Rectal smooth muscle tissue (tissue), 1 donor: ENCODE results near the gene NETO2.
"Not testable (repeated sequence)": the region's sequence is repeated elsewhere in the genome, so short reads cannot be mapped to it uniquely, and the experiment has no call there.

Experiments used
- H3K27ac ChIP-seq: one replicate; pipeline ENCODE4 v1.7.0; 2013; ENCODE audit warnings: low read depth, low read length, inconsistent platforms
- H3K27me3 ChIP-seq: one replicate; pipeline ENCODE4 v1.7.0; 2013; ENCODE audit warnings: low read length; ENCODE audit not compliant: control insufficient read depth, insufficient read depth
- H3K36me3 ChIP-seq: one replicate; pipeline ENCODE4 v1.7.0; 2013; ENCODE audit warnings: low read length; ENCODE audit not compliant: control insufficient read depth, insufficient read depth
- H3K4me1 ChIP-seq: one replicate; pipeline ENCODE4 v1.7.0; 2013; ENCODE audit warnings: low read length; ENCODE audit not compliant: control insufficient read depth, insufficient read depth
- H3K4me3 ChIP-seq: one replicate; pipeline ENCODE4 v1.7.0; 2013; ENCODE audit warnings: low read length
- H3K9ac ChIP-seq: one replicate; pipeline ENCODE4 v1.7.0; 2013; ENCODE audit warnings: low read length

Gene NETO2

GRCh38 chr16:47143677-47144558 is at the start of gene NETO2:
TSS of gene NETO2 (minus strand) at chr16:47143945. CDS start at chr16:47143612, 333 bp downstream.
- Histone ChIP-seq H3K9ac (no peak within 1 kb of the TSS), H3K4me1 (peaks cover 6% of the 10 kb centered on the region), H3K27ac (no peak within 1 kb of the TSS), H3K27me3 (peaks cover 8% of the 10 kb centered on the region), H3K36me3 (no peaks in the 10 kb centered on the region), H3K4me3 (peak within 1 kb of the TSS; percentile 61)

- Histone ChIP-seq H3K27me3 (no peaks in the 10 kb centered on the region), H3K36me3 (no peaks in the 10 kb centered on the region), H3K4me3 (no peak overlapping the region), H3K9ac (no peak overlapping the region), H3K4me1 (no peaks in the 10 kb centered on the region), H3K27ac (no peak overlapping the region)
These were observed 38.6 kb upstream of the NETO2 start for GRCh38 chr16:47182318-47182717.

- not testable (repeated sequence) for H3K4me1 ChIP-seq, H3K27me3 ChIP-seq, H3K4me3 ChIP-seq, H3K9ac ChIP-seq, H3K27ac ChIP-seq, H3K36me3 ChIP-seq
These were observed 37.3 kb upstream of the NETO2 start for GRCh38 chr16:47181066-47181465.

- Histone ChIP-seq H3K27ac (no peak overlapping the region), H3K4me3 (no peak overlapping the region), H3K27me3 (no peaks in the 10 kb centered on the region), H3K36me3 (no peaks in the 10 kb centered on the region), H3K9ac (no peak overlapping the region), H3K4me1 (no peaks in the 10 kb centered on the region)
These were observed 36.3 kb upstream of the NETO2 start for GRCh38 chr16:47180073-47180472.

- H3K4me3 ChIP-seq, result no peak overlapping the region
- no peak overlapping the region for H3K9ac ChIP-seq
- no peaks in the 10 kb centered on the region for H3K27me3 ChIP-seq
- no peaks in the 10 kb centered on the region for H3K36me3 ChIP-seq
- H3K4me1 ChIP-seq, result no peaks in the 10 kb centered on the region
- no peak overlapping the region for H3K27ac ChIP-seq
These were observed 31.4 kb upstream of the NETO2 start for GRCh38 chr16:47175152-47175551.

GRCh38 chr16:47162670-47163420 is 19.1 kb upstream of the NETO2 start:
- H3K27ac ChIP-seq, result no peak overlapping the region
- no peaks in the 10 kb centered on the region for H3K27me3 ChIP-seq
- no peak overlapping the region for H3K4me3 ChIP-seq
- H3K36me3 ChIP-seq, result no peaks in the 10 kb centered on the region
- H3K9ac ChIP-seq, result no peak overlapping the region
- H3K4me1 ChIP-seq, result no peaks in the 10 kb centered on the region

- H3K27ac ChIP-seq, result no peak overlapping the region
- no peak overlapping the region for H3K4me3 ChIP-seq
- H3K27me3 ChIP-seq, result no peaks in the 10 kb centered on the region
- H3K4me1 ChIP-seq, result no peaks in the 10 kb centered on the region
- no peak overlapping the region for H3K9ac ChIP-seq
- no peaks in the 10 kb centered on the region for H3K36me3 ChIP-seq
These were observed 17.7 kb upstream of the NETO2 start for GRCh38 chr16:47161464-47161863.

- Histone ChIP-seq H3K36me3 (no peaks in the 10 kb centered on the region), H3K9ac (no peak overlapping the region), H3K27me3 (no peaks in the 10 kb centered on the region), H3K4me3 (no peak overlapping the region), H3K27ac (no peak overlapping the region), H3K4me1 (no peaks in the 10 kb centered on the region)
These were observed 16.7 kb upstream of the NETO2 start for GRCh38 chr16:47160422-47160821.

- Histone ChIP-seq H3K4me1 (no peaks in the 10 kb centered on the region), H3K27ac (no peak overlapping the region), H3K36me3 (no peaks in the 10 kb centered on the region), H3K27me3 (no peaks in the 10 kb centered on the region), H3K9ac (no peak overlapping the region), H3K4me3 (no peak overlapping the region)
These were observed 15.2 kb upstream of the NETO2 start for GRCh38 chr16:47158992-47159391.

GRCh38 chr16:47156680-47157215 is 13.0 kb upstream of the NETO2 start:
- H3K27ac ChIP-seq, result no peak overlapping the region
- no peak overlapping the region for H3K4me3 ChIP-seq
- no peaks in the 10 kb centered on the region for H3K4me1 ChIP-seq
- peaks cover 4% of the 10 kb centered on the region for H3K36me3 ChIP-seq
- H3K27me3 ChIP-seq, result no peaks in the 10 kb centered on the region
- H3K9ac ChIP-seq, result no peak overlapping the region

GRCh38 chr16:47152501-47152900 is 8.8 kb upstream of the NETO2 start:
- not testable (repeated sequence) for H3K27ac ChIP-seq, H3K36me3 ChIP-seq, H3K27me3 ChIP-seq

GRCh38 chr16:47150067-47150466 is 6.3 kb upstream of the NETO2 start:
- Histone ChIP-seq H3K4me1 (no peaks in the 10 kb centered on the region), H3K27me3 (no peaks in the 10 kb centered on the region), H3K9ac (no peak overlapping the region), H3K36me3 (peaks cover 4% of the 10 kb centered on the region), H3K4me3 (no peak overlapping the region), H3K27ac (no peak overlapping the region)

More at GRCh38 chr16:47152501-47152900, 8.8 kb upstream of the NETO2 start:
- H3K4me3 ChIP-seq, H3K4me1 ChIP-seq, H3K9ac ChIP-seq: not testable (repeated sequence)
